Caki2 (cell line): ENCODE results near the gene STK11IP. TPM values are rescaled to one million over a fixed set of nuclear protein-coding genes. Genes with fewer than 3 reads are reported as not detected.
A peak's percentile ranks its signal among the peaks of the same experiment; 100 is the strongest.

Experiments
- DNase-seq: peaks from one replicate; pipeline ENCODE4 v3.0.0-alpha.2; 2015; ENCODE audit warnings: low read depth
- in situ Hi-C: cut with HindIII; loops from 2 replicates; pipeline ENCODE4 v1.10.0; 2016; ENCODE audit warnings: low sequenced_read_pairs, low pct_unique_long_range_greater_than_20kb, mixed read lengths
- total RNA-seq: library from RNA; depleted of rRNA; stranded (reverse); fragments of >200 nt; shearing (Covaris generic); gene quantifications from 2 replicates; pipeline ENCODE4 v1.2.3, GENCODE V29; 2014; ENCODE audit warnings: low replicate concordance; rRNA removed

The STK11IP gene
- 18.5 and 20.6 TPM in 2 replicates for total RNA-seq

DNA sequence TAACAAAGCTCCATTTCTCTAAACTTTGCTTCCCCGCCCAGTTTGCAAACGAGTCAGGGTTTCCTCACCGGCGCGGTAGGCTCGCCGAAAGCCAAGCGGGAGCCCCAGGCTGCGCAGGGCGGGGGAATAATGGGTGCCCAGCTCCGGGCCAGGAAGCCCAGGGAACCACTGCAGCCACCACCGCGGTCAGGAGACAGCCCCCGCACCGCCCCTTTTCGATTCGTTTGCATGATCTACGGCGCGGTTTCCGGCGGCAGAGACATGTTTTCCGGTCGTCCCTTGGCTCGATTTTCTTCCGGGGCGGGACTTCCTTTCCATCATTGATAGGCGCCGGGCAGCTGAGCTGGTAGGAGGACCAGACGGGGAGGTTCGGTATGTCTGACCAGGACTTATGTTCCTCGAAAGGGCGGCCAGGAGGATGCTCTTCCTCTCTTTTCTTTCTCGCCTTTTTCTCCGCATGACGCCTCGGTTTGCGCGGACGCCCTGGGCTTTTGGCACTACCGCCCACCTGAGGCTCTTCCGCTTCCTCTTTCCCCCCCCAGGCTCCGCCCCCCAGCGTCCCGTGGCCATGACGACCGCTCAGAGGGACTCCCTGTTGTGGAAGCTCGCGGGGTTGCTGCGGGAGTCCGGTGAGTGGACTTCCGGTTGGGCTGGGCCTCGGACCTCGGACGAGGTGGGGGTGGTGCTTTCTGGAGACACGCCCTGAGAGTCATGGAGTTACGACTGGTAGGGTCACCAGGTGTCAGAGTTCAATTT is at the start of gene STK11IP:
TSS of gene STK11IP (plus strand) at position 306 of the 756 bp plus-strand sequence. CDS start at position 569, 263 bp downstream.
- peak; percentile 98 for DNase-seq
- in situ Hi-C loops = no loop called here

DNA sequence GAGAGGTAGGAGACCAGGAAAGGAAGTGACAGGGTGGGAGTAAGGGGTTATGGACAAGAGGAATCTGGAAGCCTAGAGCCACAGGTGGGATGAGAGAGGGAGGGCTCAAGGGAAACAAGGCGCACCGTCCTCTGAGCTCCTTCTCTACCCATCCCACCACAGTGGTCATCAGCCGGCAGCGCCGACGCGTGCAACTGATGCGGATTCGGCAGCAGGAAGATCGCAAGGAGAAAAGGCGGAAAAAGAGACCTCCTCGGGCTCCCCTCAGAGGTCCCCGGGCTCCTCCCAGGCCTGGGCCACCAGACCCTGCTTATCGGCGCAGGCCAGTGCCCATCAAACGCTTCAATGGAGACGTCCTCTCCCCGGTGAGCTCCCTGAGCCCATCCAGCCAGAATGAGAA is 48.7 kb upstream of the STK11IP start:
- no peak for DNase-seq
- in situ Hi-C loops = no loop called here

DNA sequence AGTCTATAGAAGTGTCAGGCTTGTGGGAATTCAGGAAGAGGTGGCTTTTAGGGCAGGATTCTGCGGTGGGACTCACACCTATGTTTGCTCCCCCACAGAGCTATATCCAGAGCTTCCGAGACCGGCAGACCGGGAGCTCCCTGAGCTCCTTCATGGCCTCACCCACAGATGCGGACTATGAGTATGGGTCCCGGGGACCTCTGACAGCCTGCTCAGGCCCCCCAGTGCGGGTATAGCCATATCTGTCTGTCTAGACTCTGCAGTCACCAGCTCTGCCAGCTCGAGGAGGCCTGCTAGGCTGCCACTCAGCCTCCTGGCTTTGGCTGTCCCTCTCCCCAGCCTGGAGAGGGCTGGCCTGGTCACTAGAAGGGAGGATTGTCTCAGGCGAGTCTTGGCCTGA is 48.0 kb upstream of the STK11IP start:
- in situ Hi-C loops = no loop called here
- no peak for DNase-seq

DNA sequence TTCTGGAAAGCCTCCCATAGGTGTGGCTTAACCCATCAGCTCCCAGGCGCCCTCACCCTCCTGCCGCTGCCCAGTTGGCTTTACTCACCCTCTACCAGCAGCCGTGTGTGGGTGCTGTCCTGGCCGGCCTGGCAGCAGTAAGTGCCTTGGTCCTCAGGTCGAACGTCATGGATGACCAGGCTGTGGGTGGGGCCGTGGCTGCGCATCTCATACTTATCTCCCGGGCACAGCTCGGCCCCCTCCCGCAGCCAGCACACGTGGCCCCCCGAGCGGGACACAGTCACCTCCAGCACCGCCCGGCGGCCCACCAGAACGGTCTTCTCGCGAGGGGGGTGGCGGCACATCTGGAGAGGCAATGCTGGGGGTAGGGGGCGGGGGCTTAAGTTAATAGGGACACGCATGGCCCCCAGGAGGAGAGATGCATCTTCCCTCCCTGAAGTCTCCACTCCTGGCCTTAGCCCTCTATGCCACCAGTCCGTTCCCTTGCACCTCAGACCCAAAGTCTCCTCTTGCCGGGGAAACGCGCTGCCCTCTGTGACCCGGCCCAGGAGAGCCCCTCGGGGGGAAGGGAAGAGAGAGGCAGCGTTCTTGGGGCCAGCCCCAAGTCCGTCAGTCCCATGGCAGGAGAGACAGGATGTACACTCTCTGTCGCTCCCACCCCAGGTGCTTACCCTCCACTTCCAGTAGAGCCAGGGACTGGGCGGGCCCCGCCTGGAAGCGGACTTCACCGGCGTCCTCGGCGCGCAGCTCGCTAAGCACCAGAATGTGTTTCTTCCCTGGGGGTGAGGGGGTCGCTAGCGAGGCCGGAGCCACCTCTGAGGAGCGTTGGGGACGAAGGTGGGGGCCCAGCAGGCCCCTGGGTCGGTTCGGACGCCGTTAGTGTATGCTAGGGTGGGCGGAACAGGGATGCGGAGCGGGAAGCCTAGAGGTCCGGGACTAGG is 45.9 kb upstream of the STK11IP start:
- in situ Hi-C loops = no loop called here
- DNase-seq = peak; percentile 54

GRCh38 chr2:219552382-219553167 is 45.1 kb upstream of the STK11IP start:
- peak; percentile 82 for DNase-seq

DNA sequence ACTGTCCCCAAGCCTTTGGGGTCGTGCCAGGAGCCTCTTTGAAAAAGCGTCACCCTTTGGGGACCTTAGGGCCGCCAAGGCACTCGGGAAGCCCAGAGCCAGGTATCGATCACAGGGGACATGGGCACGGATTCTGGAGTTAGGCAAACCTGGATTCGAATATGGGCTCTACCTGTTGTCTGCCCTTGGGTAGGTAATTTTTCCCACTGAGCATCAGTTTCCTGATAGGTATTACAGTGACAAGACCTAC is 44.6 kb upstream of the STK11IP start:
- in situ Hi-C loops = no loop called here

More at GRCh38 chr2:219552382-219553167, 45.1 kb upstream of the STK11IP start:
- in situ Hi-C loops = no loop called here

DNA sequence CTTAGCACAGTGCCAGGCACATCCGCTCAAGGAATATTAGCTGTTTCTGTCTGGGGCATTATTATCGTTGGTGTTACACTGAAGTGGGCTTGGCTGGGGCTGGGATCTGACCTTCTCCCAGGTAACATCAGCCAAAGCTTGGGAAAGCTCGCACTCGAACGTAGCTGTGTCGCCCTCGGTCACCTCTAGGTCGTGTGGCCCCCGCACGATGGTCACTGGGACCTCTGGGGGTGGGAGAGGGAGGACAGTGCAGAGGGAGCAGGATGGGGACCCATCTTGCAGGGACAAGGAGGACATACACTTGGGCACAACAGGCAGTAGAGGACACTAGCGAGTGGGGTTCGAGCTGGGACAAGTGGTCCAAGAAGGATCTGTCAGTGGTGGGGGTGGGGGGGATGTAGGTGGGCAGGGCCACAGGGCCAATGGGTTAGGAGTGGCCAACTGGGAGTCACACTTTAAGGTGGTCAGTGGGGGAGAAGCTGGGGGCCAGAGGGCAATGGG is 44.1 kb upstream of the STK11IP start:
- no peak for DNase-seq
- in situ Hi-C loops = no loop called here

More for the DNA sequence above, 44.6 kb upstream of the STK11IP start:
- DNase-seq = no peak

- no peak for DNase-seq
- in situ Hi-C loops = no loop called here
Measured at GRCh38 chr2:219554350-219554749, 43.3 kb upstream of the STK11IP start.

DNA sequence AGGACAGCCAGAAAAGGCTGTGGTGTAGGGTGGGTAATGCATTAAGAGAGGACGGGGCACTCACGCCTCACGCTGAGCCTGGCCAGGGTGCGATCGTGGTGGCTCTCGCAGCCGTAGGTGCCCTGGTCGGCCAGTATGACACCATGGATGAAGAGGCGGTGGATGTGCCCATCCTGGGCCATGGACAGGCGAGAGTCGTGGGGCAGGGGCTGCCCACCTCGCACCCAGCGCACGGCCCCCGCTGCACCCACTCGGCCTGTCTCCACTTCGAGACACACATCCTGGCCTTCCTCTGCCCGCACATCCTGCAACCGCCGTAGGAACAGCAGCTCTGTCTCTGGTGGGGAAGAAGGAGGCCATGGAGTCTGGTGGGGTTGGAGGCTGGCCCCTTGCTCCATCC is 41.7 kb upstream of the STK11IP start:
- DNase-seq = no peak
- in situ Hi-C loops = no loop called here

GRCh38 chr2:219556413-219556812 is 41.2 kb upstream of the STK11IP start:
- in situ Hi-C loops = no loop called here
- DNase-seq = no peak

- DNase-seq = no peak
- in situ Hi-C loops = no loop called here
Measured at GRCh38 chr2:219557320-219557719, 40.3 kb upstream of the STK11IP start.

DNA sequence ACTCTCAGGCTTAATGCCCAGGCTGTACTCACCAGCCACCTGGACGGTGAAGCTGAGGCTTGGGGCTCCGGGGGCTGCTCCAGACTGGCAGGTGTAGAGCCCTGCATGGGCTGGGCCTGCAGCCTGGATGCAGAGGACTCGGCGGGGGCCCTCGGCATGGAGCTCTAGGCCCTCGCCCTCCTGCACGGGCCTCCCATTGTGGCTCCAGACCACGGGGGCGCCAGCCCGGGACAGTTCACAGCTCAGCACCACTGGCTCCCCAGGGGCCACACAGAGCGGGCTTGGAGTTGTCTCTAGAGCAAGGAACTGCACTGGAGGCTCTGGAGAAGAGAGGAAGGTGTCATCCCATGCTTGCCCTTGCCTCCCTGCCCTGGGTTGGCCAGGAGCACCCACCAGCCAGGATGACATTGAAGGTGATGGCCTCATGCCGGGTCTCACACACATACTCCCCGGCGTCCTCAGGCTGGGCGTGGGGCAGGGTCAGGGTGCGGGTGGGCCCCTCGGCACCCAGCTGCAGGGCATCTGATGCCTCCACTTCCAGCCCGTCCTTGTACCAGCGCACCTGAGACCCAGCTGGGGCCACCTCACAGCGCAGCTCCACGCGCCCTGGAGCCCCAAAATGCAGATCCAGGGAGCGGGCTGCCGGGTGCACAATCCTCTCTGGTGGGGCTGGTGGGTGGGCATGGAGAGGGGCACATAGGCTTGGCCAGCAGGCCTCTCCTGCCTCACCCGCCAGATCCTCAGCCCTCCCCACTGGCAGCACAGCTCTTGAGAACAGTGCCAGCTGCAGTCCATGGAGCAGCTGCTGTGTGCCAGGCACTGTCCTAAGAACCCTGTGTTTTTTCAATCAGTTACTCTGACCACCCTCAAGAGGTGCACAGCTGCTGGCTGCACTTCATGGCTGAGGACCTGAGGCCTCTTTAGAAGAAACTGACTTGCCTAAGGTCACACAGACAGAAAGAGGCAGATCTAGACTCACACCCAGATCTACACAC is 39.6 kb upstream of the STK11IP start:
- in situ Hi-C loops = no loop called here
- no peak for DNase-seq

GRCh38 chr2:219559156-219559915 is 38.3 kb upstream of the STK11IP start:
- DNase-seq = no peak
- in situ Hi-C loops = no loop called here

DNA sequence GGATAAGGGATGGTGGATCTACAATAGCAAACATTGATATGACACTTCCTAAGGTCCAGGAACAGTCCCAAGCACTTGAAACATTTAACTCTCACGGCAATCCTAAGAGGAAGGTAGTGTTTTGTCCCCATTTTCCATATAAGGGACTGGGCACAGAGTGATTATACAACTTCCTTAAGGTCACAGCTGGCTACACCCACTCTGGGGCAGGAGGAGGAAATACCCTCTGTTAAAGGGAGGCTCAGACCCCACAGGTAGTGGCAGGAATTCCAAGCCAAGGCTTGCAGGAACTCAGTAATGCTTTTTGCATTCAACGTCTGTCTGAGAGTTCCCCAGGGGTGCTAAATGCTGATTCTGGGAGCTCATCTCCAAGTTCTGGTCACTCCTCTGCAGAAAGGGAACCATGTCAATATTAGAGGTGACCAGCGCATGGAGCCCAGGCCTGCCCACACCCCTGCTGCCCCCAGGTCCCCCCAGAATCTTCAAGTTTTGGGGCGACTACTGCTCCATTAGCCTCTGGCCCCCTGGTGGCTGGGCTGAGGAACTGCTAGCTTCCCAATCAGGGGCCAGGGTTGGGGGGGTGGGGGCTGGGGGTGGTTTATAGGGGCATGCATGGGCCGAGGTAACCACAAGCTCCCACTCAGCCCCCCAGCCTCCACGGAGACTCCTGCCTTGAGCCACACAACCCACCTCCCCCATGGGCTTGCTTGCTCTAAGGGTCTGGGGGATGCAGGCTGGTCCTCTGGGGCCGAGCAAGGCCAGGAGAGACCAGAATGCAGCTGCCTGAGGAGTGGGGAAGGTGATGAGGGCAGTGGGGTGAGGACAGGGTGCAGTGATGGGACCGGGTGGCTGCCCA is 37.4 kb upstream of the STK11IP start:
- in situ Hi-C loops = no loop called here
- no peak for DNase-seq

- no peak for DNase-seq
- in situ Hi-C loops = no loop called here
Measured at GRCh38 chr2:219560893-219561178, 36.8 kb upstream of the STK11IP start.
